ENCODE data around the gene FER. TPM values are rescaled to one million over a fixed set of nuclear protein-coding genes. Genes with fewer than 3 reads are reported as not detected.

The FER gene
- total and polyA plus RNA-seq, 9 of the 15 experiments (the other 6 are each of a cell fraction or from before 2014, with no cell fraction given), result 6.7 to 18.2 (median 8.9) TPM

DNA sequence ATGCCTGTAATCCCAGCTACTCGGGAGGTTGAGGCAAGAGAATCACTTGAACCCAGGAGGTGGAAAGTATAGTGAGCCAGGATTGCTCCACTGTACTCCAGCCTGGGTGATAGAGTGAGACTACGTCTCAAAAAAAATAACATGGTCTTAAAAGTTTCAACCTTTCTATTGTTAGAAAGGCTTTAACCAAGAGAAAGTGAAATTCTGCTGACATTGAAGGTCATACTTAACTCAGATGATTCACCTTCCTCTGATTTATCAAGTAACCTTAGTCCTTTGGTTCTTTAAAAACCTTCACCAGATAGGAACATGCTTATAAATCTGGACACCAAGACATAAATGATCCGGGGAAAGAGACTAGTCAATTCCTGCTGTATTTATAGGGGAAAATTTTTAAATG is 73.3 kb downstream of the FER start (continued):
- TF ChIP-seq, protein P1, sequence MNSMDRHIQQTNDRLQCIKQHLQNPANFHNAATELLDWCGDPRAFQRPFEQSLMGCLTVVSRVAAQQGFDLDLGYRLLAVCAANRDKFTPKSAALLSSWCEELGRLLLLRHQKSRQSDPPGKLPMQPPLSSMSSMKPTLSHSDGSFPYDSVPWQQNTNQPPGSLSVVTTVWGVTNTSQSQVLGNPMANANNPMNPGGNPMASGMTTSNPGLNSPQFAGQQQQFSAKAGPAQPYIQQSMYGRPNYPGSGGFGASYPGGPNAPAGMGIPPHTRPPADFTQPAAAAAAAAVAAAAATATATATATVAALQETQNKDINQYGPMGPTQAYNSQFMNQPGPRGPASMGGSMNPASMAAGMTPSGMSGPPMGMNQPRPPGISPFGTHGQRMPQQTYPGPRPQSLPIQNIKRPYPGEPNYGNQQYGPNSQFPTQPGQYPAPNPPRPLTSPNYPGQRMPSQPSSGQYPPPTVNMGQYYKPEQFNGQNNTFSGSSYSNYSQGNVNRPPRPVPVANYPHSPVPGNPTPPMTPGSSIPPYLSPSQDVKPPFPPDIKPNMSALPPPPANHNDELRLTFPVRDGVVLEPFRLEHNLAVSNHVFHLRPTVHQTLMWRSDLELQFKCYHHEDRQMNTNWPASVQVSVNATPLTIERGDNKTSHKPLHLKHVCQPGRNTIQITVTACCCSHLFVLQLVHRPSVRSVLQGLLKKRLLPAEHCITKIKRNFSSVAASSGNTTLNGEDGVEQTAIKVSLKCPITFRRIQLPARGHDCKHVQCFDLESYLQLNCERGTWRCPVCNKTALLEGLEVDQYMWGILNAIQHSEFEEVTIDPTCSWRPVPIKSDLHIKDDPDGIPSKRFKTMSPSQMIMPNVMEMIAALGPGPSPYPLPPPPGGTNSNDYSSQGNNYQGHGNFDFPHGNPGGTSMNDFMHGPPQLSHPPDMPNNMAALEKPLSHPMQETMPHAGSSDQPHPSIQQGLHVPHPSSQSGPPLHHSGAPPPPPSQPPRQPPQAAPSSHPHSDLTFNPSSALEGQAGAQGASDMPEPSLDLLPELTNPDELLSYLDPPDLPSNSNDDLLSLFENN (IDR thresholded peaks at IDR 0.05; ENCODE audit: low read depth in 2 of 2, low read length in 2 of 2), result no peak
- no peak for TF ChIP-seq CEBPB (tag; IDR thresholded peaks at IDR 0.05)

DNA sequence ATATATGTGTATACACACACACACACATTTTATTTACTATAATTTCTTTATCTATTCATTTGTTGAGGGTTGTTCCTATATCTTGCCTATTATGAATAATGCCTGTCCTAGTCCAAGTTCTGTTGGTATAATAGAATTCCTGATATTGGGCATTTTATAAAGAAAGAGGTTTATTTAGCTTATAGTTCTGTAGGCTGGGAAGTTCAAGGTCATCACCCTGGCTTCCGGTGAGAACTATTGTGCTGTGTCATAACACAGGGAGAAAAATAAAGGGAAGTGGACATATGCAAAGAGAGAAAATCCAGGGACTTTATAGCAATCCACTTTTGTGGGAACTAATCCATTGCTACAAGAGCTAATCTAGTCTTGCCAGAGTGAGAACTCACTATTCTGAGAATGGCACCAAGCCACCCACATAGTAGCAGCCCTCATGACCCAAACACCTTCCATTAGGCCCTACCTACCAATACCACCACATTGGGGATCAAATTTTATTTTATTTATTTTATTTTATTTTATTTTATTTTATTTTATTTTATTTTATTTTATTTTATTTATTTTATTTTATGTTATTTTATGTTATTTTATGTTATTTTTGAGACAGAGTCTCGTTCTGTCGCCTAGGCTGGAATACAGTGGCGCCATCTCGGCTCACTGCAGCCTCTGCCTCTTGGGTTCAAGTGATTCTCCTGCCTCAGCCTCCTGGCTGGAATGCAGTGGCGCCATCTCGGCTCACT is 74.7 kb downstream of the FER start:
- Histone ChIP-seq H3K9me1 (ENCODE audit: control insufficient read depth, insufficient read depth, low read length) (no peaks in the 10 kb centered on the region), H3K36me3 (ENCODE audit: control insufficient read depth, insufficient read depth, low read length) (no peaks in the 10 kb centered on the region), H3K4me1 (replicated peaks in 1 of 2; ENCODE audit: control insufficient read depth in 2 of 2, insufficient read depth in 2 of 2, low read length in 2 of 2) (no peaks in the 10 kb centered on the region), H3K4me3 (no peak overlapping the region), H3K27ac (ENCODE audit: extremely low read depth, low read depth, low read length) (no peak overlapping the region), H3K9ac (ENCODE audit: insufficient read depth in 1 of 2, low read depth in 2 of 2, low read length in 2 of 2) (no peak overlapping the region), H3K9me3 (replicated peaks; ENCODE audit: control insufficient read depth, insufficient read depth, low read depth, low read length) (no peaks in the 10 kb centered on the region), H2AFZ (ENCODE audit: low read depth, low read length) (no peak overlapping the region), H3K4me2 (ENCODE audit: insufficient read depth, low read length) (no peak overlapping the region), H4K20me1 (replicated peaks; ENCODE audit: control insufficient read depth, insufficient read depth, low read length) (no peaks in the 10 kb centered on the region), H3K27me3 (ENCODE audit: control insufficient read depth in 2 of 2, insufficient read depth in 2 of 2, low read length in 2 of 2) (no peaks in the 10 kb centered on the region), H3K79me2 (ENCODE audit: control insufficient read depth, insufficient read depth, low read length) (no peaks in the 10 kb centered on the region)
- no TSS peak for BruUV-seq (replicated peaks)
- TF ChIP-seq ARID1B (IDR thresholded peaks at IDR 0.05) (no peak), SPI1 (IDR thresholded peaks at IDR 0.05; ENCODE audit: borderline replicate concordance, low read depth, low read length) (peak; percentile 26; the same call in 1 of the 2 replicates), RBBP5 (IDR thresholded peaks at IDR 0.05; ENCODE audit: borderline replicate concordance, insufficient read depth, low read length, poor library complexity, severe bottlenecking) (no peak), NFE2 (IDR thresholded peaks at IDR 0.05; ENCODE audit: low read depth) (peak; percentile 20; the same call in 1 of the 2 replicates), ELF2 (CRISPR knock-in tag; IDR thresholded peaks at IDR 0.05) (no peak), COPS2 (conservative IDR thresholded peaks at IDR 0.05) (no peak), RBM17 (IDR thresholded peaks at IDR 0.05; ENCODE audit: borderline replicate concordance, low read depth, low read length) (no peak), ZNF766 (CRISPR knock-in tag; conservative IDR thresholded peaks at IDR 0.05) (peak; percentile 94), CHD2 (IDR thresholded peaks at IDR 0.05; ENCODE audit: low read depth, low read length) (no peak)
- TF ChIP-seq, protein P2, sequence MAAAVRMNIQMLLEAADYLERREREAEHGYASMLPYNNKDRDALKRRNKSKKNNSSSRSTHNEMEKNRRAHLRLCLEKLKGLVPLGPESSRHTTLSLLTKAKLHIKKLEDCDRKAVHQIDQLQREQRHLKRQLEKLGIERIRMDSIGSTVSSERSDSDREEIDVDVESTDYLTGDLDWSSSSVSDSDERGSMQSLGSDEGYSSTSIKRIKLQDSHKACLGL (CRISPR knock-in tag; IDR thresholded peaks at IDR 0.05; ENCODE audit: borderline replicate concordance, poor library complexity, severe bottlenecking), result no peak
- TF ChIP-seq, protein P3, sequence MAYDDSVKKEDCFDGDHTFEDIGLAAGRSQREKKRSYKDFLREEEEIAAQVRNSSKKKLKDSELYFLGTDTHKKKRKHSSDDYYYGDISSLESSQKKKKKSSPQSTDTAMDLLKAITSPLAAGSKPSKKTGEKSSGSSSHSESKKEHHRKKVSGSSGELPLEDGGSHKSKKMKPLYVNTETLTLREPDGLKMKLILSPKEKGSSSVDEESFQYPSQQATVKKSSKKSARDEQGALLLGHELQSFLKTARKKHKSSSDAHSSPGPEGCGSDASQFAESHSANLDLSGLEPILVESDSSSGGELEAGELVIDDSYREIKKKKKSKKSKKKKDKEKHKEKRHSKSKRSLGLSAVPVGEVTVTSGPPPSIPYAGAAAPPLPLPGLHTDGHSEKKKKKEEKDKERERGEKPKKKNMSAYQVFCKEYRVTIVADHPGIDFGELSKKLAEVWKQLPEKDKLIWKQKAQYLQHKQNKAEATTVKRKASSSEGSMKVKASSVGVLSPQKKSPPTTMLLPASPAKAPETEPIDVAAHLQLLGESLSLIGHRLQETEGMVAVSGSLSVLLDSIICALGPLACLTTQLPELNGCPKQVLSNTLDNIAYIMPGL (CRISPR knock-in tag; IDR thresholded peaks at IDR 0.05), result no peak
- no peak for ATAC-seq
- no peak for FAIRE-seq
- in situ Hi-C loops (cut with MboI), result no loop called here
- ChIA-PET POLR2A (no interaction called here), CTCF (ENCODE audit: low intra/inter-chr PET ratio) (no interaction called here)
- WGBS (ENCODE audit: insufficient coverage, low coverage, missing lambda C conversion rate), result 58% methylated on average over 7 of the region's 7 CpGs
- intact Hi-C loops (cut with micrococcal nuclease), result loop anchor here (10.0 kb wide), 1 partner anchor 138 kb away; no protein-coding TSS in a partner anchor
- DNase-seq (ENCODE audit: extremely low read depth in 1 of 4, low spot score in 3 of 4), result no peak
